NCI-H446 treated with DMSO at 0.1 percent for 48 hours (cell line): ENCODE measurements around the gene RTRAF.

Experiments used
- DNase-seq: peaks from one replicate; lab custom pipeline; 2025; lab: John Stamatoyannopoulos, UW

RTRAF gene

GRCh38 chr14:52020866-52021717, 31.7 kb downstream of the RTRAF start:
- no peak for DNase-seq

DNA sequence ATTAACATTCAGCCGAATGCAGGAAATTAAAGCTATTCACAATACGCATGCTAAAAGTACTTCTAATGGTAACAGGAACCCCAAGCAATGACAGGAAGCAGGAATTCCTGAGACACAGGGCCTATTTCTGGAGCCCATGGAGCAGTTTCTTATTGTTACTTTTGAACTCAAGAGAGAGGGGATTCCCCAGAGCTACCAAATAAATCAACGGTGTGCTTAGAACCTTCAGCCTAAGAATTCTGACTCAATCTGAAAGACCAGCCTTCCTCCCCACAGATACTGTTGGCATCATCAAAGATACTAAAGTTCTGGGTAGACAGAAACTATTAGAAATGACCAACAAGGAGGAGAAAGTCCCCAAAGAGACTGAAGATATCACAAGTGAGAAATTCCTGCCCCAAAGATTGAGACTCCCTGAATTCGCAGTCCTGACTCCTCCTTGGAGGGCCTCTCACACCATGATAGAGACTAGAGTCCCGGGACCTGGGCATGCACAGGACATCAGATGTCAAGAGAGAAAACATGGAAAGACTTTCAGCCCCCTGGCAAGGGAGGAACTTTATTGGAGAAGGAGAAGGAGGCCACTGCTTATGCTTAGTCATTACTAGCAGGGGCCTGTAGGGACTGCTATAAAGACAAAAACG, 32.7 kb downstream of the RTRAF start:
- no peak for DNase-seq

DNA sequence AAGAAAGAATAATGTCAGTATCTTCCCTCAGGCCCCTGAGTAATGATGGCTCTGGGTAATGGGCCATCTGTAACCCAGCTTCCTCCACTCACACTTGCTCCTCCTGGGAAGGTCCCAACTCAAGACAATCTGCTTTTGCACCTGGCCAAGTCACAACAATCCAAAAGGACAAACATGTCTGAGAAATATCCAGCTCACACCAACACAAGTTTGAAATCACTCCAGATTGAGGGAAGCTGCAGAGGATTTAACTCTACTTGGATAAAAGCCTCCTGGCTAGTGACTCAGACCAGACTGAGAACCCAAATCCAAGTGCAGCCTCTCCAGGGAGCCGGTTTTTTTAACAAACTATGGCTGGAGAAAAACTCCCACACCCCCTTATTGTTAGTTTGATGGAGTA, 34.2 kb downstream of the RTRAF start:
- no peak for DNase-seq

DNA sequence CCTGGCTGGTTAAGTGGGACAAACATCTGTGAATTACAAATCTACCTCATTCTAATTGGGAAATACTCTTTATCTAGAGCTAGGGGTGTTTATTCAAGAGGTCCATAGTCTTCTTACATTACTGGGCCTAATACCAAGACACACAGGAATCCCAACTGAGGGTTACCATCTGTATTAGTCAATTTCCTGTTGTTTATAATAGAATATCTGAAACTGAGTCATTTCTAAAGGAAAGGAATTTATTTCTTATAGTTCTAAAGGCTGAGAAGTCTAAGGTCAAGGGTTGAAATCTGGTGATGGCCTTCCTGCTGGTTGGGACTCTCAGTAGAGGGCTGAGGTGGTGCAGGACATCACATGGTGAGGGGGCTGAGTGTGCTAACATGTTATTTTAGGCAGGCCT, 36.0 kb downstream of the RTRAF start:
- no peak for DNase-seq

DNA sequence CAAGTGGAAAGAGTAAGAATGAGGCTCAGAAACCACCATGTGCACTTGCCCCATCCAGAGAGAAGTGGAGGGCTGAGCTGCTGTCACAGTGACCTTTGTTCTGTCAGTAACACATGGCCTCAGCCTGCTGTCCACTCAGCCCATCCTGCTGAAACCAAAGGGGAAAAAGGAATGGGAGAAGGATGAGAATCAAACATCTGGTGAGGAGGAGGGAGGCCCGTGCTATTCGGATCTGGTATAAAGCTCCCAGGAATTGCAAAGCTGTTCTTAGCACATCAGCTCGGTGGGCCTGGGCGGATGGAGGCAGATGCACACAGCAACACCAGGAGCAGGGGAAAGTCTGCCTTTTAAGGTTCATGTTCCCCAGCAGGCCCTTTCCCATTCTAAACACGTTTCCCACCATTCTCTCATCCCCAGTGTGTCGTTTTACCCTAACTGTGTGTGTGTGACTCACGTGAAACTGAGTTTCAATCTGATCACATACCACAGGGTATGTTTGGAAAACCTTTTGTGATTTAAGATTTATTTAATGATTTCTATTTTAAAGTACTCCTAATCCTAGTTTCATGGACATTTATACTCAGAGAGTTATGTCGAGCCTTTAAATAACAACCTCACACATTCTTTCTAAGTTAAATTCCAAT, 36.8 kb downstream of the RTRAF start:
- no peak for DNase-seq

- no peak for DNase-seq
These were observed 37.6 kb downstream of the RTRAF start for GRCh38 chr14:52026901-52027300.

DNA sequence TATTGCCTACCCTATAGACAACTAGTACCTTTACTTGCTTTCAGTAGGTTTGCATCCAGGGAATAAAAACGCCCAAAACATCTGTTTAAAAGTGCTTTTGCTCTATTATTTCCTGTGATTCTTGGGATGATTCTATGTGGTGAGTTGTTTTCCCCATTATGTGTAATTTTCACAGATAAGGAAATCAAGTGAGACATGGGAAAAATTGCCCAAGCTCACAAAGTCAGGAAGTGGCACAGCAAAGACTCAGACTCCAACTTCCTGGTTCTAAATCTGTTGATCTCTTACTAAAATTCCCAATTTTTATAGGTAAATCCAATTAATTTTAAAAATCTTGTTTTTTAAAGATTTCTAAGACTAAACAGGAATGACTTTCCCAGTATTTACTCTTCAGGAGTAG, 40.5 kb downstream of the RTRAF start:
- no peak for DNase-seq

DNA sequence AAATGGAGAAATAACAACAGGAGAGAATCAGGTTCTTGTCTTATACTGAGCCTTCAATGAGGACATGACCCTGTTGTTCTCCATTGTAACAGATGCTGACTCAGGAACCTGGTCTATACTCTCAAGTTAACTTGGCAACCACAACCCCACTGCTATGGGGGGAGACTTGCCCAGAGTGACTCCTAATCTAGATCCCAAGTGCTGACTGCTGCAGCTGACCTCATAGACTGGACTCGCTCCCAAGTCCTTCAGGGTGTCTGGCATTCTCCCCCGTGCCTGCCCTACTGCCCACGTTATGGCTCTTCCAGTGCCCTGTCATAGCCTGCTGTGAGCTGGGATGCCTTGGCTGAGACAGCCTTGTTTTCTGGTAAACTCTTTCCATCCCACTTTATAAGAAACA, 42.4 kb downstream of the RTRAF start:
- DNase-seq: no peak

DNA sequence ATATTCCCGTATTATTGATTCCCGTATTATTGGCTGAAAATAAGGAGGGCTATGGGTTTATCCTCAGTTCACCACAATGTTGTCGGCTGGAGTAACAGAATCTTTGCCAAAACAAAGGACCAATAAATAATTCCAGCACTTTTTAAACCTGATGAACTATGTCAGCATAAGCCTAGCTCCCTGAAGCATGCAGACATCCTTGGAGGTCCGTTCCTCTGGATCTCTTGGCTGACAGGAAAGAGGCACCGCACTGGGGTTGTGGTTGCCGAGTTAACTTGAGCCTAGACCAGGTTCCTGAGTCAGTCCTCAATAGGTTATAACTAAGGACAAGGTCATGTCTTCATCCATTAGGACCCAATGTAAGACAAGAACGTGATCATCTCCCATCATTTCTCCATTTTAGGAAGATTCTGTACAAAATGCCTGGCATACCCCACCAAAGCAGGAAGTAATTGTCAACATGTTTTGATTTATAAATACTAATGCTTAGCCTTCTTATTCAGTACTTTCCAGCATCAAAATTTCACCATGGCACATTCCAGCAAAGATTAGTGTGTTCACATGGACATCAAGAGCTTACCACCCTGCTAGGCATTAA, 43.0 kb downstream of the RTRAF start:
- DNase-seq: no peak

DNA sequence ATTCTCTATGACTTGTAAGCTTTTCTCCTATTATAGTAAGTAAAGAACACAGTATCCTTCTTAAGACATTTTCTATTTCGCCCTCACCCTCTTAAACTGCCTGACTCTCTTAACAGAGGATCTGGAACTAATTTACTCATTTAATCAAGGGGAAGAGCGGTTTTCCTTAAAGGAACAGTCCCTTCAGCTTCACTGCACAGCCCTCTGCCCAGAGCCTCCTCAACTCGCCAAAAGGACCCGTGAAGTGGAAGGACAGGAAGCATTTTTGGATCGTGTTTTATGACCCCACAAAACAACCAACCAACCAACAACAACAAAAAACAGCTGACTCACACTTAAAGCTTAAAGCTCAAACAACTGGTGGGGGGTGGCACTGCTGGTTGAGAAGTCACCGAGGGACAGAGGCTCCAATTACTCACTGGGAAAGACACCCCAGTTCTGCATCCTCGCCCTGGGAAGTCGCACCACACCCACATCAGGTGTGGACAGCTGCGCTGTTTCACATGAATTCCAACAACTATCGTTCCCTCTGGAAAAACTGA, 43.8 kb downstream of the RTRAF start:
- DNase-seq: no peak

- DNase-seq: no peak
These were observed 49.9 kb downstream of the RTRAF start for GRCh38 chr14:52039124-52039815.

DNA sequence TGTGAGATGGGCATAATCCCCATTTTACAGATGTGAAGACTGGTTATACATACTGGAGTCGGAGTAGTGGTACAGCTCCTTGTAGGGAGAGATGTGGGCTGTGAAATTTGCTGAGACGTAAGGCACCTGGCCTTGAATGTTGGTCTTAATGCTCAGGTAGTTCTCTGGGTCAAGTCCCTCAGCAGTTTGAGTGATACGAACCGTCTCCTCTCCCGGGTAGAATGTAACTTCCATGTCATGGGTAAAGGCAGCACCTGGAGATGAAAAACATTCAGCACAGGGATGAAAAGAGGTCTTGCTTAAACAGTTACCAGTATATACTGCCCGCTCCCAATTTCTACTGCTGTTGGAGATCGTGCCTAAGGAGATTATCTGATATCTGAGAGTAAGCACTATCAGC, 51.3 kb downstream of the RTRAF start:
- no peak for DNase-seq

DNA sequence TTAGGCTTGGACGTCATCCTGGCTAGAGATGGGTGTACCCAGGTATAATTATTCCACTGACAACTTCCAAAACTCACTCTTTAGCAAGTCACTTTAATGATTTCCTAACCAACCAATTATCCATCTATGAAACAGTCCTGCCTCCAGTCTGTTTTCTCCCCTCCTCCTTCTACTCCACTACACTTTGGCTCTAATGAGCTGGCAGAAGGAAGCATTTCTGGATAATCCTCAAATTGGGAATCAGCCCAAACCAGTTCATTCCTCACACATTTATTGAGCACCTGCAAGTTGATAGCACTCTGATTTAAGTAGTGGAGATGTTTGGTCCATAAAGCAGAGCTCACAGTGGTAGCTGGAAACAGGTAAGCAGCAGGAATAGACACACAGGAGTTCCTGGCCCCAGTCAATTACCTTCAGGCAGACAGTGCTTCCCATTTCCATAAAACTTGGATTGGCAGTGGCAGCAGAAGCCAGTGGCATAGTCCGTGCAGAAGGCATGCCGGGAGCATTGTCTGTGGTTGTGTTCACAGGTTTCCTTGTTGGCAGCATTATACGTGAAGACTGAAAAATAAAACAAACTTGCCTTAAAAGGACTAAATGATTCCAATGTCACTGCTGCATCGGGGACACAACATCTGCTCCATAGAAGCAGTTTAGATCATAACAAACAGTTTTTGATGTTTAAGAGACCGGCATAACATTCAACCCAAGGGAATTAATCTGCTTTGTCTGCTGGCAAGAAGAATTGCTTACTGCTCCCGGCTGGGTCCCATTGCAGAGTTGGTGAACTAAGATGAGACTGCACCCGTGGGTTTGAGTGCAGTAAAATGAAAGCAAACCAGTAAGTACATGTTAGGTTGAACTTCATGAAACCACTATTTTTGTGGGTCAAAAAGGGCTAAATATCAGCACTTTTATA, 53.3 kb downstream of the RTRAF start:
- DNase-seq: peak; percentile 34

- no peak for DNase-seq
These were observed 54.3 kb downstream of the RTRAF start for GRCh38 chr14:52043690-52044089.

GRCh38 chr14:52044791-52045522, 55.6 kb downstream of the RTRAF start:
- no peak for DNase-seq

GRCh38 chr14:52046376-52046917, 57.1 kb downstream of the RTRAF start:
- no peak for DNase-seq

DNA sequence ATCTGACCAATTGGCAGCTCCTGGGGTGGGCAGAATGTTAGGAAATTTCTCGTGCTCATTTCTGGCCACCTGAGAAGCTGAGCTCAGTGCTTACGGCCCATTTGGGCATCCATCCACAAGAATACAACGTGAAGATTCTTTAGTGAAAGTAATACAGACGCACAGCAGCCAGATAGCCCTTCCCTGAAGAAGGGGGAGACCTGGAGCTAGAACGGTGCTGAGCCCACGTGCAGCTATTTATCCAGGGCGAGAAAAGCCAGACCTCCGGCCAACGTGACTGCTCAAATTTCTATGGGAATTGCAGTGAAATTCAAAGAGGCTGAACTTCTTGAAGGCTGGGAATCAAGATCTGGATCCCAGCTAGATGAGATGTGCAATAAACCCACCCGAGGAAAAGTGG, 58.8 kb downstream of the RTRAF start:
- no peak for DNase-seq

GRCh38 chr14:52048641-52049204, 59.4 kb downstream of the RTRAF start:
- peak; percentile 38 for DNase-seq

DNA sequence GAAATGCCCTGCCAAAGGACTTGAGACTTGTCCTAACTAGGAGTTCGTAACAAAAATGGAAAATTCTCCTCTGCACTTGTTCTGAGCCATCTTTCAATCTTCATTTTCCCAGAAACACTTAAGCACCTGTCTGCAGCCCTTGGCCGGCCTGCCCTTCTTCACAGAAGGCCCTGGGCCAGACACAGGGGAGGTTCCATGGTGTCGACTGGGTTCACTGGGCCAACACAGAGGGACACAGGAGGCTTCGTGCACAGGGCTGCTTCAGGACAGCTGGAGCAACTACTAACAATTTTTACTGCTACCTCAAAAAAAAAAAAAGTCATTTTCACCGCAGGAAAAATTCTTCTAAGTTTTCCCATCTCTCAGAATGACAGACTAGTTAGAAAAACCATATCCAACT, 59.9 kb downstream of the RTRAF start:
- DNase-seq: no peak
